Neural progenitor cell (in vitro differentiated cells): ENCODE data around the gene CALU.

ENCODE experiments used
- CTCF ChIP-seq: fragments of 200-600 bp; sonication (generic); IDR thresholded peaks from 2 replicates; pipeline ENCODE4 v1.5.1; 2017; ENCODE audit warnings: antibody characterized with exemption, mild to moderate bottlenecking
- EZH2 ChIP-seq: fragments of 200-600 bp; sonication (generic); IDR thresholded peaks from 2 replicates; pipeline ENCODE4 v1.6.1; 2017; ENCODE audit warnings: antibody characterized with exemption, mild to moderate bottlenecking, moderate library complexity
- EZH2phosphoT487 ChIP-seq: fragments of 200-600 bp; sonication (generic); IDR thresholded peaks from 2 replicates; pipeline ENCODE4 v1.6.1; 2017; ENCODE audit warnings: antibody characterized with exemption

- no peak for TF ChIP-seq CTCF
- TF ChIP-seq EZH2phosphoT487 = no peak
- TF ChIP-seq EZH2 = no peak
Observed at GRCh38 chr7:128745706-128746105, 6.5 kb downstream of the CALU start.
